Endodermal cell (in vitro differentiated cells): ENCODE measurements around the gene ZBTB17. TPM values are rescaled to one million over a fixed set of nuclear protein-coding genes. Genes with fewer than 3 reads are reported as not detected.

ENCODE experiments used
- DNase-seq: peaks from one replicate; pipeline ENCODE4 v3.0.0-alpha.2; 2017
- H3K27ac ChIP-seq: 2 replicates; pipeline ENCODE4 v1.5.1; 2013; ENCODE audit warnings: mild to moderate bottlenecking, low read depth, low read length, moderate library complexity
- H3K27me3 ChIP-seq: 2 replicates; pipeline ENCODE4 v1.6.1; 2013; ENCODE audit warnings: mild to moderate bottlenecking, low read length, moderate library complexity; ENCODE audit not compliant: insufficient read depth, control insufficient read depth, poor library complexity, severe bottlenecking
- H3K36me3 ChIP-seq: 2 replicates; pipeline ENCODE4 v1.7.0; 2013; ENCODE audit warnings: mild to moderate bottlenecking, low read length, moderate library complexity; ENCODE audit not compliant: control insufficient read depth, insufficient read depth
- H3K4me1 ChIP-seq: one replicate; pipeline ENCODE4 v1.7.0; 2013; ENCODE audit warnings: low read length; ENCODE audit not compliant: control insufficient read depth, insufficient read depth
- H3K4me3 ChIP-seq: 2 replicates; pipeline ENCODE4 v1.5.1; 2013; ENCODE audit warnings: mild to moderate bottlenecking, low read length, moderate library complexity
- H3K9ac ChIP-seq: 2 replicates; pipeline ENCODE4 v1.6.1; 2013; ENCODE audit warnings: mild to moderate bottlenecking, low read length, moderate library complexity; ENCODE audit not compliant: poor library complexity, severe bottlenecking; ENCODE audit errors: extremely low read depth
- H3K9me3 ChIP-seq: 2 replicates; pipeline ENCODE4 v1.6.1; 2013; ENCODE audit warnings: mild to moderate bottlenecking, low read length, moderate library complexity; ENCODE audit not compliant: control insufficient read depth
- H3K27ac Mint-ChIP-seq: 2 replicates; pipeline ENCODE4 v1.8.0; 2020; ENCODE audit warnings: mixed read lengths
- H3K27me3 Mint-ChIP-seq: 2 replicates; pipeline ENCODE4 v1.8.0; 2021; ENCODE audit warnings: mild to moderate bottlenecking, mixed read lengths; ENCODE audit not compliant: insufficient read depth
- H3K36me3 Mint-ChIP-seq: 2 replicates; pipeline ENCODE4 v1.8.0; 2020; ENCODE audit warnings: low read depth, mixed read lengths
- H3K4me1 Mint-ChIP-seq: 2 replicates; pipeline ENCODE4 v1.8.0; 2020; ENCODE audit warnings: mixed read lengths
- H3K4me3 Mint-ChIP-seq: 2 replicates; pipeline ENCODE4 v1.8.0; 2020; ENCODE audit warnings: mild to moderate bottlenecking, moderate library complexity, mixed read lengths
- H3K9me3 Mint-ChIP-seq: 2 replicates; pipeline ENCODE4 v1.8.0; 2020; ENCODE audit warnings: mild to moderate bottlenecking, mixed read lengths
- WGBS, 2 experiments: methylation state at CpG; one replicate each; pipeline versions ENCODE4 v1.1.5 to v1.1.7; 2013; ENCODE audit warnings: missing lambda C conversion rate in 2 of 2, mixed read lengths in 1 of 2; ENCODE audit not compliant: insufficient coverage in 1 of 2, insufficient read length in 1 of 2; 5-methylcytosine and 5-hydroxymethylcytosine counted together
- total RNA-seq, 2 donors: library from RNA; stranded (reverse); fragmentation: NEBNext Ultra II Directional in 1 of 2; extraction: Animal tissue kit (Norgen Biotek cat#: 25700) in 1 of 2; gene quantifications; 2 replicates in 1 of 2; 3 replicates in 1 of 2; pipeline ENCODE4 v1.2.1, GENCODE V29; 2021
- TF ChIP-seq, protein P1 (sequence below): fragments of 200-600 bp; sonication (generic); conservative IDR thresholded peaks from 2 replicates; pipeline ENCODE4 v1.5.0; 2021; ENCODE audit warnings: antibody characterized with exemption, mild to moderate bottlenecking

ZBTB17 gene
- total RNA-seq, 2 donors from 2014 or later, result 28.0 to 31.7 TPM

DNA sequence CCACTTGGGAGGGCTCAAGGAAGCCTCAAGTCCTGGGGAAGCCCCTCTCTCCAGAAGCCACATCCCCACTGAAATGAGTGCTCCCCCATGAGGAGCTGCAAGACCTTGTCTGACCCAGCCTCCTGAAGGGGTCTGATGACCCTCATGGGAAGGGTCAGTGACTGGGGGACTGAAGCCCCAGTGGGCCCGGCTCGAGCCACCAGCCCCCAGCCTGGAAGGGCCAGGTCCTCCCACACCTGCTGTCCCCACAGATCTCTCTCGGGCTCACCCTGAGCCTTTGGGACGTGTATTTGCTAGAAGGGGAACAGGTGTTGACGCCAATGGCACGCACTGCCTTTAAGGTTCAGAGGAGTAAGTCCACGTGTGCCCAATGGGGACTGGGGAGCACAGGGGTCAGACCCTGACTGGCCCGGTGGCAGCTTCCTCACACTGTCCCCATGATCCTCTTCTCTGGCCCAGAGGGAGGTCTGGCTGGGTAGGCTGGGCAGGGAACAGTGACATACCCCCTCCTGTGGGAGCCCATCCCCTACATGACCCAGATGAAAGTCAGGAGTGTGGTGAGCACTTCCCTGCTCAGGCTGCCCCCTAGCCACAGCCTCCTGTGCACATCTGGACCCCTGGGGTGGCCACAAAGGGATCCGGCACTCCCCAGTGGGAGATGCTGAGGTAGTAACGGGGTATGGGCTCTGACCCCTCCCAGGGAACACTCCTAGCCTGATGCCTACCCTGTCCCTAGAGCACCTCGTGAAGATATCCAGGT is 15.7 kb upstream of the ZBTB17 start:
- H3K4me3 ChIP-seq, result no peak overlapping the region
- no peaks in the 10 kb centered on the region for H3K4me1 ChIP-seq
- Mint-ChIP-seq H3K27me3 (peaks cover 2% of the 10 kb centered on the region), H3K4me3 (no peak overlapping the region), H3K4me1 (no peaks in the 10 kb centered on the region), H3K27ac (no peak overlapping the region), H3K36me3 (no peaks in the 10 kb centered on the region), H3K9me3 (no peaks in the 10 kb centered on the region)
- H3K9me3 ChIP-seq, result no peaks in the 10 kb centered on the region
- no peaks in the 10 kb centered on the region for H3K27me3 ChIP-seq
- no peaks in the 10 kb centered on the region for H3K36me3 ChIP-seq
- 92 to 96% methylated on average over 8 to 11 of the region's 11 CpGs for WGBS, 2 experiments
- no peak overlapping the region for H3K9ac ChIP-seq
- no peak overlapping the region for H3K27ac ChIP-seq
- DNase-seq, result peak; percentile 30
- TF ChIP-seq, protein P1, sequence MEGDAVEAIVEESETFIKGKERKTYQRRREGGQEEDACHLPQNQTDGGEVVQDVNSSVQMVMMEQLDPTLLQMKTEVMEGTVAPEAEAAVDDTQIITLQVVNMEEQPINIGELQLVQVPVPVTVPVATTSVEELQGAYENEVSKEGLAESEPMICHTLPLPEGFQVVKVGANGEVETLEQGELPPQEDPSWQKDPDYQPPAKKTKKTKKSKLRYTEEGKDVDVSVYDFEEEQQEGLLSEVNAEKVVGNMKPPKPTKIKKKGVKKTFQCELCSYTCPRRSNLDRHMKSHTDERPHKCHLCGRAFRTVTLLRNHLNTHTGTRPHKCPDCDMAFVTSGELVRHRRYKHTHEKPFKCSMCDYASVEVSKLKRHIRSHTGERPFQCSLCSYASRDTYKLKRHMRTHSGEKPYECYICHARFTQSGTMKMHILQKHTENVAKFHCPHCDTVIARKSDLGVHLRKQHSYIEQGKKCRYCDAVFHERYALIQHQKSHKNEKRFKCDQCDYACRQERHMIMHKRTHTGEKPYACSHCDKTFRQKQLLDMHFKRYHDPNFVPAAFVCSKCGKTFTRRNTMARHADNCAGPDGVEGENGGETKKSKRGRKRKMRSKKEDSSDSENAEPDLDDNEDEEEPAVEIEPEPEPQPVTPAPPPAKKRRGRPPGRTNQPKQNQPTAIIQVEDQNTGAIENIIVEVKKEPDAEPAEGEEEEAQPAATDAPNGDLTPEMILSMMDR, result no peak

DNA sequence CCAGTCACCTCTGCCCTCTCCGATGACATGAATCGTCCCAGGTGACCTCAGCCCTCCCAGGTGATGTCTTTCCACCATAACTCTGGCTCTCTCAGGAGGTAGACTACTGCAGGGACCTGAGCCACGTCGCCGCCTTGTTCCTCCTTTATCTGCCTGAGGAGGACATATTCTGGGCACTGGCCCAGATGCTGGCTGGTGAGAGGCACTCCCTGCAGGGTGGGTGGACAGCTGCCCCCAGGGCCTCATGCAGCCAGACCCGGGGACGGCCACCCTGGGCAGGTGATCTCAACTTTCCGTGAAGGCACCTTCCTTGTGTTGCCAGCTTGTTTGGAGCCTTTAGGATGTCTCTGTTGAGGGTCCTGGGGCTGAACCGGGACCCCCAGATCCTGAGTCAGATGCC is 13.9 kb upstream of the ZBTB17 start:
- no peaks in the 10 kb centered on the region for H3K27me3 ChIP-seq
- peaks cover 5% of the 10 kb centered on the region for H3K27me3 Mint-ChIP-seq
- TF ChIP-seq, protein P1, result no peak
- H3K36me3 Mint-ChIP-seq, result no peaks in the 10 kb centered on the region
- no peaks in the 10 kb centered on the region for H3K9me3 ChIP-seq
- H3K4me3 ChIP-seq, result no peak overlapping the region
- H3K4me3 Mint-ChIP-seq, result no peak overlapping the region
- WGBS, 2 experiments, result 90 to 91% methylated on average over 8 to 9 of the region's 9 CpGs
- no peak for DNase-seq
- H3K4me1 Mint-ChIP-seq, result no peaks in the 10 kb centered on the region
- no peak overlapping the region for H3K27ac Mint-ChIP-seq
- no peak overlapping the region for H3K9ac ChIP-seq
- no peaks in the 10 kb centered on the region for H3K4me1 ChIP-seq
- H3K36me3 ChIP-seq, result no peaks in the 10 kb centered on the region
- H3K9me3 Mint-ChIP-seq, result no peaks in the 10 kb centered on the region
- H3K27ac ChIP-seq, result no peak overlapping the region

GRCh38 chr1:15988856-15989736 is 13.2 kb upstream of the ZBTB17 start:
- Mint-ChIP-seq H3K27me3 (peaks cover 8% of the 10 kb centered on the region), H3K27ac (no peak overlapping the region), H3K4me3 (no peak overlapping the region), H3K36me3 (no peaks in the 10 kb centered on the region), H3K9me3 (no peaks in the 10 kb centered on the region), H3K4me1 (no peaks in the 10 kb centered on the region)
- Histone ChIP-seq H3K9me3 (no peaks in the 10 kb centered on the region), H3K4me1 (no peaks in the 10 kb centered on the region), H3K27me3 (no peaks in the 10 kb centered on the region), H3K9ac (no peak overlapping the region), H3K36me3 (no peaks in the 10 kb centered on the region), H3K27ac (no peak overlapping the region), H3K4me3 (no peak overlapping the region)
- WGBS, 2 experiments, result 91% methylated on average over 7 to 13 of the region's 13 CpGs
- DNase-seq, result no peak
- TF ChIP-seq, protein P1, result no peak
